SU-DHL-6 (cell line): Measurements from ENCODE around the gene SHISAL2A.

Experiments
- H2AFZ ChIP-seq: fragments of 200-600 bp; sonication (generic); 2 replicates; pipeline ENCODE4 v1.6.1; 2014; ENCODE audit warnings: low read depth, mild to moderate bottlenecking, moderate library complexity, mixed read lengths, antibody characterized with exemption, low read length; ENCODE audit not compliant: severe bottlenecking
- H3F3A ChIP-seq: fragments of 200-600 bp; shearing (Covaris generic); 2 replicates; pipeline ENCODE4 v1.6.0; 2016; ENCODE audit warnings: antibody characterized with exemption, mild to moderate bottlenecking; ENCODE audit not compliant: insufficient read depth
- H3K27ac ChIP-seq: fragments of 200-600 bp; sonication (generic); 2 replicates; pipeline ENCODE4 v1.5.1; 2016; ENCODE audit warnings: low read depth, mild to moderate bottlenecking, low read length, moderate library complexity, mixed read lengths
- H3K27me3 ChIP-seq: fragments of 200-600 bp; sonication (generic), shearing (Covaris generic); 2 replicates; pipeline ENCODE4 v1.6.0; 2014; ENCODE audit warnings: mild to moderate bottlenecking, low read length
- H3K36me3 ChIP-seq: fragments of 200-600 bp; sonication (generic); 2 replicates; pipeline ENCODE4 v1.6.1; 2014; ENCODE audit warnings: mild to moderate bottlenecking, low read length, mixed read lengths
- H3K4me2 ChIP-seq: fragments of 300-600, 200-600 bp; shearing (Covaris generic), sonication (generic); 2 replicates; pipeline ENCODE4 v1.6.0; 2014; ENCODE audit warnings: low read length, low read depth, mild to moderate bottlenecking; ENCODE audit not compliant: poor library complexity, severe bottlenecking
- H3K4me3 ChIP-seq: fragments of 200-600 bp; sonication (generic); 2 replicates; pipeline ENCODE4 v1.5.1; 2014; ENCODE audit warnings: antibody characterized with exemption, low read length, mild to moderate bottlenecking, mixed read lengths; ENCODE audit not compliant: insufficient read depth, poor library complexity, severe bottlenecking
- H3K79me2 ChIP-seq: fragments of 200-600 bp; sonication (generic); 2 replicates; pipeline ENCODE4 v1.6.1; 2014; ENCODE audit warnings: mild to moderate bottlenecking, low read length, moderate library complexity; ENCODE audit not compliant: insufficient read depth
- H3K9ac ChIP-seq: fragments of 200-600 bp; sonication (generic); 2 replicates; pipeline ENCODE4 v1.7.0; 2014; ENCODE audit warnings: mild to moderate bottlenecking, low read length
- H3K9me2 ChIP-seq: fragments of 200-600 bp; sonication (generic); replicated peaks from 2 replicates; pipeline ENCODE4 v1.6.1; 2014; ENCODE audit warnings: low read length; ENCODE audit not compliant: insufficient read depth
- H3K9me3 ChIP-seq: fragments of 200-600 bp; sonication (generic); 2 replicates; pipeline ENCODE4 v1.6.1; 2014; ENCODE audit warnings: low read length, mixed read lengths; ENCODE audit not compliant: insufficient read depth
- H4K20me1 ChIP-seq: fragments of 200-600 bp; sonication (generic); 2 replicates; pipeline ENCODE4 v1.6.1; 2014; ENCODE audit warnings: low read depth, mild to moderate bottlenecking, antibody characterized with exemption, low read length, moderate library complexity, mixed read lengths
- CTCF ChIP-seq: fragments of 200-600 bp; sonication (generic); IDR thresholded peaks from one replicate; pipeline ENCODE4 v1.5.1; 2017; ENCODE audit warnings: antibody characterized with exemption, mild to moderate bottlenecking, low read length, moderate library complexity; ENCODE audit not compliant: insufficient read depth, poor library complexity, severe bottlenecking
- EZH2phosphoT487 ChIP-seq: fragments of 200-600 bp; sonication (generic), shearing (Covaris generic); conservative IDR thresholded peaks from 2 replicates; pipeline ENCODE4 v1.6.1; 2018; ENCODE audit warnings: mild to moderate bottlenecking, antibody characterized with exemption, low read length, moderate library complexity, mixed read lengths

SHISAL2A gene

GRCh38 chr1:52627028-52627427 is 5.9 kb upstream of the SHISAL2A start:
- Histone ChIP-seq H4K20me1 (no peaks in the 10 kb centered on the region), H3K27me3 (no peaks in the 10 kb centered on the region), H3K9me3 (0 out of 2 replicates have a peak, but pooled peaks cover 5% of the 10 kb centered on the region), H3K4me2 (no peak overlapping the region), H3K27ac (peak overlapping the region; percentile 32; the same call in 1 of the 2 replicates), H2AFZ (no peak overlapping the region), H3F3A (peaks cover 16% of the 10 kb centered on the region; the same call in 1 of the 2 replicates), H3K36me3 (peaks cover 4% of the 10 kb centered on the region), H3K79me2 (peaks cover 86% of the 10 kb centered on the region), H3K9ac (no peak overlapping the region), H3K4me3 (no peak overlapping the region), H3K9me2 (no peaks in the 10 kb centered on the region)
- TF ChIP-seq EZH2phosphoT487 (no peak), CTCF (no peak)

GRCh38 chr1:52628614-52629324 is 4.2 kb upstream of the SHISAL2A start:
- Histone ChIP-seq H3K79me2 (peaks cover 85% of the 10 kb centered on the region), H3K9me2 (no peaks in the 10 kb centered on the region), H3F3A (peaks cover 16% of the 10 kb centered on the region; the same call in 1 of the 2 replicates), H3K9me3 (0 out of 2 replicates have a peak, but pooled peaks cover 4% of the 10 kb centered on the region), H3K9ac (no peak overlapping the region), H3K4me3 (no peak overlapping the region), H3K27ac (peak overlapping the region; percentile 40; the same call in 1 of the 2 replicates), H3K4me2 (no peak overlapping the region), H2AFZ (no peak overlapping the region), H4K20me1 (no peaks in the 10 kb centered on the region), H3K36me3 (peaks cover 2% of the 10 kb centered on the region), H3K27me3 (no peaks in the 10 kb centered on the region)
- TF ChIP-seq CTCF (no peak), EZH2phosphoT487 (no peak)

DNA sequence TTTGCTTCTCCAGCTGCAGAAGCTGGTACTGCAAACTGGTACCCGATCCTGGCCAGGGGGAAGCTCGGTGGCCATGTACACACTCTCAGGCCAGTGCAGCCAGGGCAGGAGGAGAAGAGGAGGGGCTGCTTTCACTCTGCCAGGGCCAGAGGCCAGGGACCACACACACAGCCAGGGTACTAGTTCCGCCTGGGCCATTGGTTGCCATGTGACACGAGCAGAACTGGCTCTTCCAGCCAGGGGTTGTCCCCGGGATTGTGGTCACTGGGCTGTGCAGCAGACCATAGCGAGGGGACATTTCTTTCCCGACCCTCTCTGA is 3.7 kb upstream of the SHISAL2A start:
- TF ChIP-seq EZH2phosphoT487 (no peak), CTCF (no peak)
- H3K36me3 ChIP-seq: no peaks in the 10 kb centered on the region
- no peaks in the 10 kb centered on the region for H3K9me2 ChIP-seq
- peak overlapping the region; percentile 15; the same call in 1 of the 2 replicates for H3K9ac ChIP-seq
- H4K20me1 ChIP-seq: no peaks in the 10 kb centered on the region
- peak overlapping the region; percentile 10 for H3K4me2 ChIP-seq
- H3K4me3 ChIP-seq: no peak overlapping the region
- no peaks in the 10 kb centered on the region for H3K9me3 ChIP-seq
- H3K27ac ChIP-seq: peak overlapping the region; percentile 40
- no peak overlapping the region for H2AFZ ChIP-seq
- H3F3A ChIP-seq: peaks cover 16% of the 10 kb centered on the region; the same call in 1 of the 2 replicates
- H3K79me2 ChIP-seq: peaks cover 85% of the 10 kb centered on the region
- H3K27me3 ChIP-seq: no peaks in the 10 kb centered on the region
